HepG2 (cell line): Measurements from ENCODE around the gene SLC2A5. TPM values are rescaled to one million over a fixed set of nuclear protein-coding genes. Genes with fewer than 3 reads are reported as not detected.

Experiments
- ARID2 ChIP-seq: sonication (generic); formaldehyde crosslinking; IDR thresholded peaks from 2 replicates; pipeline ENCODE4 v1.8.1; 2022; ENCODE audit warnings: mild to moderate bottlenecking, missing genetic modification reagents, borderline replicate concordance
- KLF12 ChIP-seq: sonication (generic); formaldehyde crosslinking; IDR thresholded peaks from 2 replicates; pipeline ENCODE4 v1.4.0; 2020; ENCODE audit warnings: missing genetic modification reagents, borderline replicate concordance
- MIXL1 ChIP-seq: IDR thresholded peaks from 2 replicates; pipeline ENCODE4 v1.6.1; 2016
- PAWR ChIP-seq: sonication (generic); formaldehyde crosslinking; IDR thresholded peaks from 2 replicates; pipeline ENCODE4 v1.4.0; 2020; ENCODE audit warnings: missing genetic modification reagents, mild to moderate bottlenecking, borderline replicate concordance
- PTBP1 ChIP-seq: fragments of 200-400 bp; formaldehyde crosslinking; IDR thresholded peaks from 2 replicates; pipeline ENCODE4 v1.6.1; 2018; ENCODE audit warnings: low read length, low read depth; ENCODE audit not compliant: poor library complexity, severe bottlenecking
- ZNF816 ChIP-seq: sonication (generic); formaldehyde crosslinking; IDR thresholded peaks from 2 replicates; pipeline ENCODE4 v1.8.0; 2022; ENCODE audit warnings: missing genetic modification reagents, mild to moderate bottlenecking, borderline replicate concordance
- ZNF83 ChIP-seq: sonication (generic); formaldehyde crosslinking; IDR thresholded peaks from 2 replicates; pipeline ENCODE4 v1.4.0; 2020; ENCODE audit warnings: missing genetic modification reagents, mild to moderate bottlenecking, borderline replicate concordance
- polyA plus RNA-seq, 8 experiments: library from polyadenylated mRNA; depleted of rRNA in 3 of 8; stranded (reverse) in 7 of 8; unstranded in 1 of 8; fragments of >200 nt; fragmentation: Illumina TruSeq in 4 of 8; extraction: Trizol in 4 of 8; gene quantifications; 2 replicates each; pipeline versions ENCODE4 v1.2.1 to v1.2.3, GENCODE V29; 2011 to 2016; ENCODE audit warnings: low read depth in 4 of 8, missing spikeins in 1 of 8, mixed read lengths in 1 of 8; ENCODE audit not compliant: insufficient read depth in 1 of 8
- total RNA-seq, 5 experiments: library from RNA; depleted of rRNA; stranded (reverse); fragments of >200 nt; fragmentation: Illumina TruSeq; extraction: Trizol; gene quantifications; 2 replicates each; pipeline ENCODE4 v1.2.3, GENCODE V29; 2016; ENCODE audit warnings: low read depth in 1 of 5
- TF ChIP-seq, protein P1 (sequence below): sonication (generic); formaldehyde crosslinking; IDR thresholded peaks from 2 replicates; pipeline ENCODE4 v1.4.0; 2020; ENCODE audit warnings: mild to moderate bottlenecking, missing genetic modification reagents, borderline replicate concordance
- TF ChIP-seq, protein P2 (sequence below): sonication (generic); formaldehyde crosslinking; IDR thresholded peaks from 2 replicates; pipeline ENCODE4 v1.8.0; 2022; ENCODE audit warnings: missing genetic modification reagents, mild to moderate bottlenecking, inconsistent platforms, borderline replicate concordance
- TF ChIP-seq, protein P3 (sequence below): sonication (generic); formaldehyde crosslinking; IDR thresholded peaks from 2 replicates; pipeline ENCODE4 v1.9.0; 2021; ENCODE audit warnings: mild to moderate bottlenecking, missing genetic modification reagents
- TF ChIP-seq, protein P4 (sequence below): sonication (generic); formaldehyde crosslinking; IDR thresholded peaks from 2 replicates; pipeline ENCODE4 v1.4.0; 2020; ENCODE audit warnings: missing genetic modification reagents, borderline replicate concordance
- TF ChIP-seq, protein P5 (sequence below): sonication (generic); formaldehyde crosslinking; IDR thresholded peaks from 2 replicates; pipeline ENCODE4 v1.4.0; 2020; ENCODE audit warnings: mild to moderate bottlenecking, missing genetic modification reagents

The SLC2A5 gene
- total and polyA plus RNA-seq, 2 of the 13 experiments (the other 11 are each of a cell fraction or from before 2014, with no cell fraction given), result 0.04 to 0.54 TPM

DNA sequence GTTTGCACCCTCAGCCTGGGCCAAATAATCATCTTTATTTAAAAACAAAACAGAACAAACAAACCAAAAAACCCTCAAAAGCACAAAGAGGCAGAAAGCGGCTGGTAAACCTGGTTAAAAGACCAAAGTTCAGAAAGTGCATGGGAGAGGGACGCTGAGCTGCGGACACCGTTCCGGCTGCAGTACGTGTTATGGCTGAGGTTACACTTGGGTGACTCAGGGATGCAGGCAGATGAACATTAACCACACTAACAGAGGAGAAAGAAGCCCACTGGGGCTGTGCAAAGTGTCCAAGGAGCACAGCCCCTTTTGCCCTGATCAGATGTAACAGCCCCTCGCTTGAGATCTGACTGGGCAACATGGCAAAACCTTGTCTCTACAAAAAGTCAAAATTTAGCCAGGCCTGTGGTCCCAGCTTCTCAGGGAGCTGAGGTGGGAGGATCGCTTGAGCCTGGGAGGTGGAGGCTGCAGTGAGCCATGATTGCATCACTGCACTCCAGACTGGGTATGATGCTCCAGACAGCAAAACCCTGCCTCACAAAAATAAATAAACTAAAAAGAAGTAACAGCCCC lies 31.1 kb upstream of the SLC2A5 start (continued):
- TF ChIP-seq, protein P1, sequence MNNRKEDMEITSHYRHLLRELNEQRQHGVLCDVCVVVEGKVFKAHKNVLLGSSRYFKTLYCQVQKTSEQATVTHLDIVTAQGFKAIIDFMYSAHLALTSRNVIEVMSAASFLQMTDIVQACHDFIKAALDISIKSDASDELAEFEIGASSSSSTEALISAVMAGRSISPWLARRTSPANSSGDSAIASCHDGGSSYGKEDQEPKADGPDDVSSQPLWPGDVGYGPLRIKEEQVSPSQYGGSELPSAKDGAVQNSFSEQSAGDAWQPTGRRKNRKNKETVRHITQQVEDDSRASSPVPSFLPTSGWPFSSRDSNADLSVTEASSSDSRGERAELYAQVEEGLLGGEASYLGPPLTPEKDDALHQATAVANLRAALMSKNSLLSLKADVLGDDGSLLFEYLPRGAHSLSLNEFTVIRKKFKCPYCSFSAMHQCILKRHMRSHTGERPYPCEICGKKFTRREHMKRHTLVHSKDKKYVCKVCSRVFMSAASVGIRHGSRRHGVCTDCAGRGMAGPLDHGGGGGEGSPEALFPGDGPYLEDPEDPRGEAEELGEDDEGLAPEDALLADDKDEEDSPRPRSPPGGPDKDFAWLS, result no peak
- TF ChIP-seq, protein P2, sequence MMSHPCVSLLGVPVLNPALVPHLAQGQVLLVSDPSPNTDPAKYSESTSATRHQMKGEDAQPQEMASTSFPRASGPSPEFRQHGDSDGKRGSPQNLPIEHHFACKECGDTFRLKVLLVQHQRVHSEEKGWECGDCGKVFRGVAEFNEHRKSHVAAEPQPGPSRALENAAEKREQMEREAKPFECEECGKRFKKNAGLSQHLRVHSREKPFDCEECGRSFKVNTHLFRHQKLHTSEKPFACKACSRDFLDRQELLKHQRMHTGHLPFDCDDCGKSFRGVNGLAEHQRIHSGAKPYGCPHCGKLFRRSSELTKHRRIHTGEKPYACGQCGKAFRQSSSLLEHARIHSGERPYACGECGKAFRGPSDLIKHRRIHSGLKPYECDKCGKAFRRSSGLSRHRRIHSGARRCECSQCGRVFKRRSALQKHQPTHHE (CRISPR knock-in tag), result no peak
- no peak for TF ChIP-seq ZNF816 (CRISPR knock-in tag)
- no peak for TF ChIP-seq ZNF83 (CRISPR knock-in tag)
- TF ChIP-seq ARID2 (CRISPR knock-in tag), result 0 out of 2 replicates have a peak, but pooled peaks have one; percentile 40
- TF ChIP-seq PAWR (CRISPR knock-in tag), result no peak
- TF ChIP-seq, protein P3, sequence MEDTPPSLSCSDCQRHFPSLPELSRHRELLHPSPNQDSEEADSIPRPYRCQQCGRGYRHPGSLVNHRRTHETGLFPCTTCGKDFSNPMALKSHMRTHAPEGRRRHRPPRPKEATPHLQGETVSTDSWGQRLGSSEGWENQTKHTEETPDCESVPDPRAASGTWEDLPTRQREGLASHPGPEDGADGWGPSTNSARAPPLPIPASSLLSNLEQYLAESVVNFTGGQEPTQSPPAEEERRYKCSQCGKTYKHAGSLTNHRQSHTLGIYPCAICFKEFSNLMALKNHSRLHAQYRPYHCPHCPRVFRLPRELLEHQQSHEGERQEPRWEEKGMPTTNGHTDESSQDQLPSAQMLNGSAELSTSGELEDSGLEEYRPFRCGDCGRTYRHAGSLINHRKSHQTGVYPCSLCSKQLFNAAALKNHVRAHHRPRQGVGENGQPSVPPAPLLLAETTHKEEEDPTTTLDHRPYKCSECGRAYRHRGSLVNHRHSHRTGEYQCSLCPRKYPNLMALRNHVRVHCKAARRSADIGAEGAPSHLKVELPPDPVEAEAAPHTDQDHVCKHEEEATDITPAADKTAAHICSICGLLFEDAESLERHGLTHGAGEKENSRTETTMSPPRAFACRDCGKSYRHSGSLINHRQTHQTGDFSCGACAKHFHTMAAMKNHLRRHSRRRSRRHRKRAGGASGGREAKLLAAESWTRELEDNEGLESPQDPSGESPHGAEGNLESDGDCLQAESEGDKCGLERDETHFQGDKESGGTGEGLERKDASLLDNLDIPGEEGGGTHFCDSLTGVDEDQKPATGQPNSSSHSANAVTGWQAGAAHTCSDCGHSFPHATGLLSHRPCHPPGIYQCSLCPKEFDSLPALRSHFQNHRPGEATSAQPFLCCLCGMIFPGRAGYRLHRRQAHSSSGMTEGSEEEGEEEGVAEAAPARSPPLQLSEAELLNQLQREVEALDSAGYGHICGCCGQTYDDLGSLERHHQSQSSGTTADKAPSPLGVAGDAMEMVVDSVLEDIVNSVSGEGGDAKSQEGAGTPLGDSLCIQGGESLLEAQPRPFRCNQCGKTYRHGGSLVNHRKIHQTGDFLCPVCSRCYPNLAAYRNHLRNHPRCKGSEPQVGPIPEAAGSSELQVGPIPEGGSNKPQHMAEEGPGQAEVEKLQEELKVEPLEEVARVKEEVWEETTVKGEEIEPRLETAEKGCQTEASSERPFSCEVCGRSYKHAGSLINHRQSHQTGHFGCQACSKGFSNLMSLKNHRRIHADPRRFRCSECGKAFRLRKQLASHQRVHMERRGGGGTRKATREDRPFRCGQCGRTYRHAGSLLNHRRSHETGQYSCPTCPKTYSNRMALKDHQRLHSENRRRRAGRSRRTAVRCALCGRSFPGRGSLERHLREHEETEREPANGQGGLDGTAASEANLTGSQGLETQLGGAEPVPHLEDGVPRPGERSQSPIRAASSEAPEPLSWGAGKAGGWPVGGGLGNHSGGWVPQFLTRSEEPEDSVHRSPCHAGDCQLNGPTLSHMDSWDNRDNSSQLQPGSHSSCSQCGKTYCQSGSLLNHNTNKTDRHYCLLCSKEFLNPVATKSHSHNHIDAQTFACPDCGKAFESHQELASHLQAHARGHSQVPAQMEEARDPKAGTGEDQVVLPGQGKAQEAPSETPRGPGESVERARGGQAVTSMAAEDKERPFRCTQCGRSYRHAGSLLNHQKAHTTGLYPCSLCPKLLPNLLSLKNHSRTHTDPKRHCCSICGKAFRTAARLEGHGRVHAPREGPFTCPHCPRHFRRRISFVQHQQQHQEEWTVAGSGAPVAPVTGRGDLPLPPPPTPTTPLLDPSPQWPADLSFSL (CRISPR knock-in tag), result no peak
- no peak for TF ChIP-seq MIXL1 (CRISPR knock-in tag)
- TF ChIP-seq, protein P4, sequence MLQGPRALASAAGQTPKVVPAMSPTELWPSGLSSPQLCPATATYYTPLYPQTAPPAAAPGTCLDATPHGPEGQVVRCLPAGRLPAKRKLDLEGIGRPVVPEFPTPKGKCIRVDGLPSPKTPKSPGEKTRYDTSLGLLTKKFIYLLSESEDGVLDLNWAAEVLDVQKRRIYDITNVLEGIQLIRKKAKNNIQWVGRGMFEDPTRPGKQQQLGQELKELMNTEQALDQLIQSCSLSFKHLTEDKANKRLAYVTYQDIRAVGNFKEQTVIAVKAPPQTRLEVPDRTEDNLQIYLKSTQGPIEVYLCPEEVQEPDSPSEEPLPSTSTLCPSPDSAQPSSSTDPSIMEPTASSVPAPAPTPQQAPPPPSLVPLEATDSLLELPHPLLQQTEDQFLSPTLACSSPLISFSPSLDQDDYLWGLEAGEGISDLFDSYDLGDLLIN (CRISPR knock-in tag), result no peak
- TF ChIP-seq, protein P5, sequence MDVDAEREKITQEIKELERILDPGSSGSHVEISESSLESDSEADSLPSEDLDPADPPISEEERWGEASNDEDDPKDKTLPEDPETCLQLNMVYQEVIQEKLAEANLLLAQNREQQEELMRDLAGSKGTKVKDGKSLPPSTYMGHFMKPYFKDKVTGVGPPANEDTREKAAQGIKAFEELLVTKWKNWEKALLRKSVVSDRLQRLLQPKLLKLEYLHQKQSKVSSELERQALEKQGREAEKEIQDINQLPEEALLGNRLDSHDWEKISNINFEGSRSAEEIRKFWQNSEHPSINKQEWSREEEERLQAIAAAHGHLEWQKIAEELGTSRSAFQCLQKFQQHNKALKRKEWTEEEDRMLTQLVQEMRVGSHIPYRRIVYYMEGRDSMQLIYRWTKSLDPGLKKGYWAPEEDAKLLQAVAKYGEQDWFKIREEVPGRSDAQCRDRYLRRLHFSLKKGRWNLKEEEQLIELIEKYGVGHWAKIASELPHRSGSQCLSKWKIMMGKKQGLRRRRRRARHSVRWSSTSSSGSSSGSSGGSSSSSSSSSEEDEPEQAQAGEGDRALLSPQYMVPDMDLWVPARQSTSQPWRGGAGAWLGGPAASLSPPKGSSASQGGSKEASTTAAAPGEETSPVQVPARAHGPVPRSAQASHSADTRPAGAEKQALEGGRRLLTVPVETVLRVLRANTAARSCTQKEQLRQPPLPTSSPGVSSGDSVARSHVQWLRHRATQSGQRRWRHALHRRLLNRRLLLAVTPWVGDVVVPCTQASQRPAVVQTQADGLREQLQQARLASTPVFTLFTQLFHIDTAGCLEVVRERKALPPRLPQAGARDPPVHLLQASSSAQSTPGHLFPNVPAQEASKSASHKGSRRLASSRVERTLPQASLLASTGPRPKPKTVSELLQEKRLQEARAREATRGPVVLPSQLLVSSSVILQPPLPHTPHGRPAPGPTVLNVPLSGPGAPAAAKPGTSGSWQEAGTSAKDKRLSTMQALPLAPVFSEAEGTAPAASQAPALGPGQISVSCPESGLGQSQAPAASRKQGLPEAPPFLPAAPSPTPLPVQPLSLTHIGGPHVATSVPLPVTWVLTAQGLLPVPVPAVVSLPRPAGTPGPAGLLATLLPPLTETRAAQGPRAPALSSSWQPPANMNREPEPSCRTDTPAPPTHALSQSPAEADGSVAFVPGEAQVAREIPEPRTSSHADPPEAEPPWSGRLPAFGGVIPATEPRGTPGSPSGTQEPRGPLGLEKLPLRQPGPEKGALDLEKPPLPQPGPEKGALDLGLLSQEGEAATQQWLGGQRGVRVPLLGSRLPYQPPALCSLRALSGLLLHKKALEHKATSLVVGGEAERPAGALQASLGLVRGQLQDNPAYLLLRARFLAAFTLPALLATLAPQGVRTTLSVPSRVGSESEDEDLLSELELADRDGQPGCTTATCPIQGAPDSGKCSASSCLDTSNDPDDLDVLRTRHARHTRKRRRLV, result no peak
- TF ChIP-seq PTBP1, result no peak
- TF ChIP-seq KLF12, result no peak
